ENCODE measurements around the gene N4BP2L2. TPM values are rescaled to one million over a fixed set of nuclear protein-coding genes. Genes with fewer than 3 reads are reported as not detected.

Gene N4BP2L2
- total and polyA plus RNA-seq, 4 donors, result 14.9 to 116 (median 76.7) TPM

- Histone ChIP-seq H3K36me3 (ENCODE audit: control insufficient read depth in 4 of 4, insufficient read depth in 3 of 4, low read depth in 1 of 4, low read length in 3 of 4) (peaks cover 0 to 3% (median under 1%) of the 10 kb centered on the region in 4 donors), H3K4me1 (ENCODE audit: control insufficient read depth in 4 of 4, insufficient read depth in 4 of 4, low read length in 3 of 4) (no peaks in the 10 kb centered on the region), H3K4me3 (ENCODE audit: low read depth in 1 of 3, low read length in 3 of 3) (no peak overlapping the region), H3K27ac (ENCODE audit: low read depth in 1 of 2, low read length in 2 of 2) (no peak overlapping the region), H3K27me3 (ENCODE audit: control insufficient read depth in 4 of 4, insufficient read depth in 4 of 4, low read length in 3 of 4) (no peaks in the 10 kb centered on the region), H3K9ac (ENCODE audit: low read depth in 1 of 2, low read length in 2 of 2) (no peak overlapping the region), H3K9me3 (ENCODE audit: control insufficient read depth in 4 of 4, low read length in 3 of 4) (no peaks in the 10 kb centered on the region)
- 99% methylated on average over 2 of the region's 2 CpGs for WGBS
- no peak for DNase-seq (ENCODE audit: low spot score)
- TF ChIP-seq FOXA1 (IDR thresholded peaks at IDR 0.05) (no peak), SP1 (IDR thresholded peaks at IDR 0.05) (no peak), EGR1 (IDR thresholded peaks at IDR 0.05; ENCODE audit: low read depth in 2 of 2) (no peak), RAD21 (IDR thresholded peaks at IDR 0.05) (no peak), HNF4G (IDR thresholded peaks at IDR 0.05) (no peak)
These were observed 83.0 kb downstream of the N4BP2L2 start for GRCh38 chr13:32455594-32455903.

DNA sequence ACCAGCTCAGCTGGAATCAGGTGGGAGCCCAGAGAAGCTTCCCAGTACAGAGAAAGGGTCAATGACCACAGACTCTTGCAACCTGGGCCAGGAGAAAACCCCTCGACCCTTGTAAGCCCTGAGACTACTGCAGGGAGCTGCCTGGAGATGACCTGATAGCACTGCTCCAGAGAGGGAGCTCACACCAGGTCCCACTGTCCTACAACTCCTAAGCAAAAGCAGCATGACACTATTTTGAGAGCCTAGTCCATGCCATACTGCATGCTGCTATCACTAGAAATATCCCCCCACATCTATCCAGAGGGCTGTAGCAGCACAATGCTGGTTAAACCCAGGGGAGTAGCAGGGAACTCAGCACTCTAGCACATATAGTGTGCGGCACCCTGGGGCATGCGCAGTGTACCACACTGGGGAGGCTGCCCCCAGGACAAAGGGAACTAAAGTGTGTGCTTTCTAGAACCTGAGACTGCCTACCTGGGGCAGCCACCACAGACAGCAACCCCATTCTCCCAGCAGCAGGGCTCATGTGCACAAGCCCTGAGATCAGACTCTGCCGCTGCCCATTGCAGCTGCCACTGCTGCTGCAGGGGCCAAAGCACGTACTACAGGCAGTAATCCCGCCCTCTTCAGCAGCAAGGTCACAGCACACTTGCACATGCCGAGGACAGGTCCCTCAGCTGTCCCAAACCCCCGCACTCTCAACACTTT, 83.6 kb downstream of the N4BP2L2 start:
- no peak for DNase-seq (ENCODE audit: low spot score)
- TF ChIP-seq RAD21 (IDR thresholded peaks at IDR 0.05) (no peak), FOXA1 (IDR thresholded peaks at IDR 0.05) (no peak), YY1 (IDR thresholded peaks at IDR 0.05) (no peak), TAF1 (conservative IDR thresholded peaks at IDR 0.05) (no peak), EGR1 (IDR thresholded peaks at IDR 0.05; ENCODE audit: low read depth in 2 of 2) (no peak), HNF4A (conservative IDR thresholded peaks at IDR 0.05) (no peak), FOXA2 (IDR thresholded peaks at IDR 0.05) (no peak), RXRA (IDR thresholded peaks at IDR 0.05) (no peak), HNF4G (IDR thresholded peaks at IDR 0.05) (no peak), ATF3 (IDR thresholded peaks at IDR 0.05) (no peak), SP1 (IDR thresholded peaks at IDR 0.05) (no peak), GABPA (IDR thresholded peaks at IDR 0.05 in 1 of 2, conservative IDR thresholded peaks at IDR 0.05 in 1 of 2) (no peak), JUND (IDR thresholded peaks at IDR 0.05) (no peak), REST (IDR thresholded peaks at IDR 0.05) (no peak), NR2F2 (IDR thresholded peaks at IDR 0.05) (no peak)
- TF ChIP-seq, protein P1, sequence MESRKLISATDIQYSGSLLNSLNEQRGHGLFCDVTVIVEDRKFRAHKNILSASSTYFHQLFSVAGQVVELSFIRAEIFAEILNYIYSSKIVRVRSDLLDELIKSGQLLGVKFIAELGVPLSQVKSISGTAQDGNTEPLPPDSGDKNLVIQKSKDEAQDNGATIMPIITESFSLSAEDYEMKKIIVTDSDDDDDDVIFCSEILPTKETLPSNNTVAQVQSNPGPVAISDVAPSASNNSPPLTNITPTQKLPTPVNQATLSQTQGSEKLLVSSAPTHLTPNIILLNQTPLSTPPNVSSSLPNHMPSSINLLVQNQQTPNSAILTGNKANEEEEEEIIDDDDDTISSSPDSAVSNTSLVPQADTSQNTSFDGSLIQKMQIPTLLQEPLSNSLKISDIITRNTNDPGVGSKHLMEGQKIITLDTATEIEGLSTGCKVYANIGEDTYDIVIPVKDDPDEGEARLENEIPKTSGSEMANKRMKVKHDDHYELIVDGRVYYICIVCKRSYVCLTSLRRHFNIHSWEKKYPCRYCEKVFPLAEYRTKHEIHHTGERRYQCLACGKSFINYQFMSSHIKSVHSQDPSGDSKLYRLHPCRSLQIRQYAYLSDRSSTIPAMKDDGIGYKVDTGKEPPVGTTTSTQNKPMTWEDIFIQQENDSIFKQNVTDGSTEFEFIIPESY (IDR thresholded peaks at IDR 0.05), result no peak
- TF ChIP-seq, protein P2, sequence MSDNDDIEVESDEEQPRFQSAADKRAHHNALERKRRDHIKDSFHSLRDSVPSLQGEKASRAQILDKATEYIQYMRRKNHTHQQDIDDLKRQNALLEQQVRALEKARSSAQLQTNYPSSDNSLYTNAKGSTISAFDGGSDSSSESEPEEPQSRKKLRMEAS (IDR thresholded peaks at IDR 0.05), result no peak
- TF ChIP-seq, protein P3, sequence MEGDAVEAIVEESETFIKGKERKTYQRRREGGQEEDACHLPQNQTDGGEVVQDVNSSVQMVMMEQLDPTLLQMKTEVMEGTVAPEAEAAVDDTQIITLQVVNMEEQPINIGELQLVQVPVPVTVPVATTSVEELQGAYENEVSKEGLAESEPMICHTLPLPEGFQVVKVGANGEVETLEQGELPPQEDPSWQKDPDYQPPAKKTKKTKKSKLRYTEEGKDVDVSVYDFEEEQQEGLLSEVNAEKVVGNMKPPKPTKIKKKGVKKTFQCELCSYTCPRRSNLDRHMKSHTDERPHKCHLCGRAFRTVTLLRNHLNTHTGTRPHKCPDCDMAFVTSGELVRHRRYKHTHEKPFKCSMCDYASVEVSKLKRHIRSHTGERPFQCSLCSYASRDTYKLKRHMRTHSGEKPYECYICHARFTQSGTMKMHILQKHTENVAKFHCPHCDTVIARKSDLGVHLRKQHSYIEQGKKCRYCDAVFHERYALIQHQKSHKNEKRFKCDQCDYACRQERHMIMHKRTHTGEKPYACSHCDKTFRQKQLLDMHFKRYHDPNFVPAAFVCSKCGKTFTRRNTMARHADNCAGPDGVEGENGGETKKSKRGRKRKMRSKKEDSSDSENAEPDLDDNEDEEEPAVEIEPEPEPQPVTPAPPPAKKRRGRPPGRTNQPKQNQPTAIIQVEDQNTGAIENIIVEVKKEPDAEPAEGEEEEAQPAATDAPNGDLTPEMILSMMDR (IDR thresholded peaks at IDR 0.05; ENCODE audit: low read depth, low read length, missing input control), result no peak
- H3K9ac ChIP-seq (ENCODE audit: low read depth in 1 of 2, low read length in 2 of 2), result no peak overlapping the region
- 87% methylated on average over 8 of the region's 8 CpGs for WGBS
- H3K9me3 ChIP-seq (ENCODE audit: control insufficient read depth in 4 of 4, low read length in 3 of 4), result no peaks in the 10 kb centered on the region
- no peaks in the 10 kb centered on the region for H3K4me1 ChIP-seq (ENCODE audit: control insufficient read depth in 4 of 4, insufficient read depth in 4 of 4, low read length in 3 of 4)
- H3K27ac ChIP-seq (ENCODE audit: low read depth in 1 of 2, low read length in 2 of 2), result no peak overlapping the region
- H3K36me3 ChIP-seq (ENCODE audit: control insufficient read depth in 4 of 4, insufficient read depth in 3 of 4, low read depth in 1 of 4, low read length in 3 of 4), result peaks cover 0 to 3% (median under 1%) of the 10 kb centered on the region in 4 donors
- no peaks in the 10 kb centered on the region for H3K27me3 ChIP-seq (ENCODE audit: control insufficient read depth in 4 of 4, insufficient read depth in 4 of 4, low read length in 3 of 4)
- H3K4me3 ChIP-seq (ENCODE audit: low read depth in 1 of 3, low read length in 3 of 3), result no peak overlapping the region

Data from liver (tissue), 9 donors.